OCI-LY7 (cell line): Measurements from ENCODE around the gene HDAC7. TPM values are rescaled to one million over a fixed set of nuclear protein-coding genes. Genes with fewer than 3 reads are reported as not detected.

Source experiments
- BruUV-seq: library from RNA; stranded (reverse); fragments of 400-500 nt; replicated peaks from 2 replicates; lab custom pipeline; 2021; lab: Mats Ljungman, UMichigan
- CTCF ChIA-PET: fragments of 300-600 bp; sonication (Branson Sonifier 250); formaldehyde crosslinking; loops from one replicate; lab custom pipeline; 2022; ENCODE audit warnings: antibody characterized with exemption; ENCODE audit not compliant: unreplicated experiment; lab: Charles Lee
- POLR2A ChIA-PET: fragments of 300-600 bp; sonication (Branson Sonifier 250); formaldehyde crosslinking; loops from one replicate; lab custom pipeline; 2022; ENCODE audit warnings: antibody characterized with exemption; lab: Charles Lee
- DNase-seq: peaks from one replicate; pipeline ENCODE4 v3.0.0-alpha.2; 2015; ENCODE audit warnings: low spot score
- H2AFZ ChIP-seq: fragments of 200-600 bp; sonication (generic), shearing (Covaris generic); 2 replicates; pipeline ENCODE4 v1.6.1; 2014; ENCODE audit warnings: mild to moderate bottlenecking, antibody characterized with exemption, low read length, moderate library complexity
- H3K27ac ChIP-seq: fragments of 200-600 bp; sonication (generic); 2 replicates; pipeline ENCODE4 v1.5.1; 2014; ENCODE audit warnings: mixed run types, low read depth, mild to moderate bottlenecking, moderate library complexity, low read length, inconsistent platforms; ENCODE audit not compliant: poor library complexity, severe bottlenecking
- H3K36me3 ChIP-seq: fragments of 200-600 bp; sonication (generic); 2 replicates; pipeline ENCODE4 v1.6.1; 2014; ENCODE audit warnings: mild to moderate bottlenecking, antibody characterized with exemption, low read length, moderate library complexity, mixed read lengths; ENCODE audit not compliant: insufficient read depth
- H3K4me1 ChIP-seq: fragments of 200-600 bp; sonication (generic); 2 replicates; pipeline ENCODE4 v1.5.1; 2014; ENCODE audit warnings: mild to moderate bottlenecking, low read length; ENCODE audit not compliant: insufficient read depth, poor library complexity, severe bottlenecking
- H3K4me2 ChIP-seq: fragments of 200-600 bp; sonication (generic); 2 replicates; pipeline ENCODE4 v1.6.1; 2014; ENCODE audit warnings: mild to moderate bottlenecking, low read length
- H3K4me3 ChIP-seq: fragments of 200-600 bp; sonication (generic); 2 replicates; pipeline ENCODE4 v1.5.1; 2014; ENCODE audit warnings: mild to moderate bottlenecking, low read depth, low read length; ENCODE audit not compliant: poor library complexity, severe bottlenecking
- H3K79me2 ChIP-seq: fragments of 200-600 bp; sonication (generic); 2 replicates; pipeline ENCODE4 v1.6.1; 2016; ENCODE audit warnings: low read depth, mild to moderate bottlenecking, low read length, moderate library complexity, mixed read lengths; ENCODE audit not compliant: insufficient read depth
- H3K9me2 ChIP-seq: fragments of 200-600 bp; sonication (generic); 2 replicates; pipeline ENCODE4 v1.6.1; 2016; ENCODE audit warnings: mild to moderate bottlenecking, low read length, mixed read lengths; ENCODE audit not compliant: insufficient read depth
- H3K9me3 ChIP-seq: fragments of 200-600 bp; sonication (generic); 2 replicates; pipeline ENCODE4 v1.6.1; 2014; ENCODE audit warnings: mild to moderate bottlenecking, mixed run types, low read length, mixed read lengths
- H4K20me1 ChIP-seq: fragments of 200-600 bp; sonication (generic); 2 replicates; pipeline ENCODE4 v1.6.1; 2014; ENCODE audit warnings: mild to moderate bottlenecking, antibody characterized with exemption, low read length, moderate library complexity, mixed read lengths; ENCODE audit not compliant: insufficient read depth
- CTCF ChIP-seq: fragments of 200-600 bp; sonication (generic); conservative IDR thresholded peaks from 2 replicates; pipeline ENCODE4 v1.5.1; 2014; ENCODE audit warnings: mild to moderate bottlenecking, antibody characterized with exemption, low read length, moderate library complexity, mixed read lengths
- EZH2phosphoT487 ChIP-seq: fragments of 200-600 bp; sonication (generic); IDR thresholded peaks from 2 replicates; pipeline ENCODE4 v1.6.1; 2018; ENCODE audit warnings: low read depth, borderline replicate concordance, mild to moderate bottlenecking, mixed run types, antibody characterized with exemption, low read length, moderate library complexity, mixed read lengths
- intact Hi-C: fragments of 100-400 bp; cut with micrococcal nuclease; formaldehyde crosslinking; loops from one replicate; pipeline ENCODE4 v1.10.0; 2022; ENCODE audit not compliant: unreplicated experiment
- total RNA-seq, 2 experiments: library from RNA; depleted of rRNA in 1 of 2; stranded (reverse); fragments of >200 nt in 1 of 2; shearing (Covaris generic) in 1 of 2; gene quantifications; 2 replicates each; pipeline ENCODE4 v1.2.3, GENCODE V29; 2014 to 2022

The HDAC7 gene
- total RNA-seq, 2 experiments from 2014 or later: 45.9 to 131 TPM

- H3K27ac ChIP-seq: no peak overlapping the region
- peaks cover 30% of the 10 kb centered on the region; the same call in 1 of the 2 replicates for H3K79me2 ChIP-seq
- no peak overlapping the region for H2AFZ ChIP-seq
- BruUV-seq: no TSS peak
- H3K4me1 ChIP-seq: peaks cover 62% of the 10 kb centered on the region
- H4K20me1 ChIP-seq: peaks cover 30% of the 10 kb centered on the region
- no peak overlapping the region for H3K4me3 ChIP-seq
- POLR2A ChIA-PET: interaction anchor here (0.7 to 1.4 kb wide), 4 partner anchors 17 to 46 kb away, joined by 3 to 8 read pairs (median 5); partner anchors contain the start of gene RAPGEF3
- H3K4me2 ChIP-seq: no peak overlapping the region
- H3K9me2 ChIP-seq: no peaks in the 10 kb centered on the region
- H3K9me3 ChIP-seq: no peaks in the 10 kb centered on the region
- no peak for DNase-seq
- CTCF ChIA-PET: interaction anchor here (1.2 kb wide), 1 partner anchor 30 kb away, joined by 4 read pairs; no protein-coding TSS in a partner anchor
- peaks cover 28% of the 10 kb centered on the region for H3K36me3 ChIP-seq
- TF ChIP-seq EZH2phosphoT487: no peak
- no peak for TF ChIP-seq CTCF
- intact Hi-C loops: no loop called here
Observed at GRCh38 chr12:47804171-47804570, 15.5 kb downstream of the HDAC7 start.

- no TSS peak for BruUV-seq
- H3K36me3 ChIP-seq: peaks cover 30% of the 10 kb centered on the region
- peaks cover 24% of the 10 kb centered on the region for H4K20me1 ChIP-seq
- TF ChIP-seq CTCF (no peak), EZH2phosphoT487 (no peak)
- H3K9me3 ChIP-seq: no peaks in the 10 kb centered on the region
- DNase-seq: no peak
- peaks cover 21% of the 10 kb centered on the region; the same call in 1 of the 2 replicates for H3K79me2 ChIP-seq
- ChIA-PET CTCF (no interaction called here), POLR2A (interaction anchor here (0.6 to 1.4 kb wide), 3 partner anchors 13 to 45 kb away, joined by 5 to 8 read pairs (median 6); partner anchors contain the start of gene RAPGEF3)
- no peak overlapping the region for H3K27ac ChIP-seq
- H2AFZ ChIP-seq: no peak overlapping the region
- H3K9me2 ChIP-seq: no peaks in the 10 kb centered on the region
- intact Hi-C loops: no loop called here
- peaks cover 53% of the 10 kb centered on the region for H3K4me1 ChIP-seq
- H3K4me3 ChIP-seq: no peak overlapping the region
- peak overlapping the region; percentile 31 for H3K4me2 ChIP-seq
Observed at GRCh38 chr12:47803191-47803875, 16.4 kb downstream of the HDAC7 start.

GRCh38 chr12:47802312-47802711 lies 17.4 kb downstream of the HDAC7 start:
- no peaks in the 10 kb centered on the region for H3K9me2 ChIP-seq
- ChIA-PET POLR2A (interaction anchor here (0.8 to 2.4 kb wide), 4 partner anchors 15 to 36 kb away, joined by 3 to 17 read pairs (median 4); no protein-coding TSS in a partner anchor), CTCF (interaction anchor here (0.6 to 2.7 kb wide), 5 partner anchors 14 to 83 kb away, joined by 3 to 13 read pairs (median 5); no protein-coding TSS in a partner anchor)
- intact Hi-C loops: no loop called here
- peak; percentile 31 for DNase-seq
- peaks cover 15% of the 10 kb centered on the region; the same call in 1 of the 2 replicates for H3K79me2 ChIP-seq
- peaks cover 51% of the 10 kb centered on the region for H3K4me1 ChIP-seq
- H3K4me3 ChIP-seq: no peak overlapping the region
- H4K20me1 ChIP-seq: peaks cover 16% of the 10 kb centered on the region; the same call in 1 of the 2 replicates
- H3K36me3 ChIP-seq: peaks cover 38% of the 10 kb centered on the region
- TF ChIP-seq EZH2phosphoT487: no peak
- peak; percentile 66 for TF ChIP-seq CTCF
- H2AFZ ChIP-seq: no peak overlapping the region
- no peak overlapping the region for H3K27ac ChIP-seq
- no TSS peak for BruUV-seq
- no peaks in the 10 kb centered on the region for H3K9me3 ChIP-seq
- H3K4me2 ChIP-seq: no peak overlapping the region
